GM19463 (cell line): Measurements from ENCODE around the gene CMTM5.

Source experiments
- ATAC-seq: cut with Tn5 transposase; IDR thresholded peaks from one replicate; pipeline ENCODE4 v1.9.1; 2021; ENCODE audit warnings: mild to moderate bottlenecking, moderate library complexity; ENCODE audit not compliant: unreplicated experiment

CMTM5 gene

GRCh38 chr14:23357261-23357660 is 19.6 kb upstream of the CMTM5 start:
- no peak for ATAC-seq

- no peak for ATAC-seq
Measured at GRCh38 chr14:23358042-23358441, 18.8 kb upstream of the CMTM5 start.

GRCh38 chr14:23358553-23359166 is 18.2 kb upstream of the CMTM5 start:
- no peak for ATAC-seq

- no peak for ATAC-seq
Measured at GRCh38 chr14:23359167-23359626, 17.6 kb upstream of the CMTM5 start.

GRCh38 chr14:23359722-23360447 is 17.0 kb upstream of the CMTM5 start:
- ATAC-seq: no peak

GRCh38 chr14:23360496-23360895 is 16.4 kb upstream of the CMTM5 start:
- no peak for ATAC-seq

GRCh38 chr14:23361320-23361719 is 15.5 kb upstream of the CMTM5 start:
- no peak for ATAC-seq

GRCh38 chr14:23361763-23362162 is 15.1 kb upstream of the CMTM5 start:
- no peak for ATAC-seq

GRCh38 chr14:23362200-23362599 is 14.6 kb upstream of the CMTM5 start:
- no peak for ATAC-seq

- ATAC-seq: no peak
Measured at GRCh38 chr14:23364164-23365035, 12.4 kb upstream of the CMTM5 start.

- ATAC-seq: no peak
Measured at GRCh38 chr14:23365036-23365731, 11.7 kb upstream of the CMTM5 start, which contains the start of gene EFS. EFS (minus strand) TSS chr14:23365172; CDS start chr14:23365025, 147 bp downstream.

GRCh38 chr14:23365732-23366425 is 11.0 kb upstream of the CMTM5 start:
- no peak for ATAC-seq

GRCh38 chr14:23366426-23366921 is 10.4 kb upstream of the CMTM5 start:
- no peak for ATAC-seq

GRCh38 chr14:23370221-23370620 is 6.6 kb upstream of the CMTM5 start:
- ATAC-seq: no peak

- no peak for ATAC-seq
Measured at GRCh38 chr14:23371865-23372264, 5.0 kb upstream of the CMTM5 start.

GRCh38 chr14:23372509-23372908 is 4.3 kb upstream of the CMTM5 start, which contains the start of gene IL25:
IL25 (plus strand) TSS chr14:23372809.
- no peak for ATAC-seq

- ATAC-seq: no peak
Measured at GRCh38 chr14:23373041-23373440, 3.8 kb upstream of the CMTM5 start.

- ATAC-seq: no peak
Measured at GRCh38 chr14:23375527-23376251, 1.2 kb upstream of the CMTM5 start.

GRCh38 chr14:23377198-23377550 is 328 bp downstream of the CMTM5 start:
- ATAC-seq: no peak
